Mononuclear cell (primary cell): ENCODE results near the gene FMNL2. TPM values are rescaled to one million over a fixed set of nuclear protein-coding genes. Genes with fewer than 3 reads are reported as not detected.

Experiments used
- H3K27me3 ChIP-seq: 2 replicates; pipeline ENCODE4 v1.6.0; 2011; ENCODE audit warnings: low read length, control low read depth; ENCODE audit not compliant: insufficient read depth
- H3K4me1 ChIP-seq: 2 replicates; pipeline ENCODE4 v1.5.1; 2011; ENCODE audit warnings: mild to moderate bottlenecking, low read length, control low read depth; ENCODE audit not compliant: insufficient read depth
- H3K4me3 ChIP-seq: 2 replicates; pipeline ENCODE4 v1.5.1; 2011; ENCODE audit warnings: mild to moderate bottlenecking, low read length, moderate library complexity
- H3K9me3 ChIP-seq: 2 replicates; pipeline ENCODE4 v1.5.1; 2011; ENCODE audit warnings: low read depth, mild to moderate bottlenecking, control low read depth, low read length
- total RNA-seq: library from RNA; depleted of rRNA; stranded (reverse); fragments of >200 nt; gene quantifications from one replicate; pipeline ENCODE4 v1.2.3, GENCODE V29; 2012

Gene FMNL2
- total RNA-seq, 1 donor = 1.2 TPM

- no peaks in the 10 kb centered on the region for H3K4me1 ChIP-seq
- H3K4me3 ChIP-seq = no peak overlapping the region
- no peaks in the 10 kb centered on the region for H3K27me3 ChIP-seq
- no peaks in the 10 kb centered on the region for H3K9me3 ChIP-seq
Observed at GRCh38 chr2:152603166-152603565, 268.2 kb downstream of the FMNL2 start.

DNA sequence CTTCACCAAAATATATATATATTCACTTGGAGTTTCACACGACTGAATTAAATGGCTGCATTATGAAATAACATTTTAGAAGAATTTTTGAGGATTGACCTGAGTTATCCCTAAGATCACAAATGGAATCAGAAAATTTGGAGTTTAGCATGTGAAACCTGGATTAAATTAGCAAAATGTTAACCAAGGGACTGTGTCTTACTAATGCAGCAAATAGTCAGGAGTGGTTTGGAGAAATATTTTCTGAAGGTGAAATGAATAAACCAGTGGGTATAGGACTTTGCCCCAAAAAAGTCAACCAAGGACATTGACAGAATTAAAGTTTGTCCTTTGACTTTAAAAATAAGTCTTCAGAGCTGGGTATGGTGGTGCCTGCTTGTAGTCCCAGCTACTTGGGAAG lies 271.1 kb downstream of the FMNL2 start:
- peaks cover 5% of the 10 kb centered on the region for H3K4me1 ChIP-seq
- no peaks in the 10 kb centered on the region for H3K9me3 ChIP-seq
- H3K27me3 ChIP-seq = no peaks in the 10 kb centered on the region
- no peak overlapping the region for H3K4me3 ChIP-seq

- Histone ChIP-seq H3K4me3 (no peak overlapping the region), H3K4me1 (peaks cover 12% of the 10 kb centered on the region), H3K9me3 (no peaks in the 10 kb centered on the region), H3K27me3 (no peaks in the 10 kb centered on the region)
Observed at GRCh38 chr2:152606941-152607340, 272.0 kb downstream of the FMNL2 start.

DNA sequence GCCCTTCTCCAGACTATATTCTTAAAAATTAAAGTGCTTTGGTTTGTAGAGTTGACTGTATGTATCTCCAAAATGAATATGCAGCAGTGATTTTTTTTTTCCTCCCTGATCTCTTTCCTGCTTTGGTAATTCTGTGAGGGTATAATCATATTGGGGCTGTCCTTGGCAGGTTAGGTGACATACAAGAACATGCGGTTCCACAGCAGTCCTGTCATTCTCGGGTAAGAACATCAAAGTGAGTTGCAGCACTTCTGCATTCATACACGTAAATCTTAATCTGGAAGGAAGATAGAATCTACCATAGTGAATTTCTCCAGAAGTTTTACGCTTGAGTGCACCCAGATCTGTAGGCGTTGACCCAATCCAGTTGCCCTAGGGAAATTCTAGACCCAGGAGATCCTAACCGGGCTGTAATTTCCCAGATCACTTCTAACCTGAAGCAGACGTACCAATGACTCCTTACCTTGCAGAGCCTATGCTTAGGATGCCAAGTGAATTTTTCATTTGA lies 272.9 kb downstream of the FMNL2 start:
- no peaks in the 10 kb centered on the region for H3K9me3 ChIP-seq
- H3K4me1 ChIP-seq = peaks cover 21% of the 10 kb centered on the region
- H3K4me3 ChIP-seq = no peak overlapping the region
- H3K27me3 ChIP-seq = no peaks in the 10 kb centered on the region

DNA sequence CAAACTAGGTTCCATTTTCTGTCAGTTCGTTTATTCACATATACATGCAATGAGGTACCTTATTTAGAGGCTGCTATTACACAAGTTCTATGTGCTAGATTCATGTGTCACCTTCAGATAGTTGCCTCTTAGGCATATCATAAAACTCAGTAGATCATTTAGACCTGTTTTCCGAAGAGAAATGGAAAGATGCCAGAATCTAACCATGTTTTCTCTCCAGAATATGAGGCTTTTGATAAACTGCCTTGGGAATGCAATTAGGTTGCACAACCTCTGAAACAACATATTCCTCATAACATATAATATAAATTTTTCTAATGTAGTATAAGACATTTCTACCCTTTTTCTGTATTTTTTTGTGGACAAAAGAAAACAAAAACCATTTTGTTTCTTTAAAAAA lies 274.2 kb downstream of the FMNL2 start:
- Histone ChIP-seq H3K4me3 (no peak overlapping the region), H3K27me3 (no peaks in the 10 kb centered on the region), H3K9me3 (no peaks in the 10 kb centered on the region), H3K4me1 (peaks cover 33% of the 10 kb centered on the region)

DNA sequence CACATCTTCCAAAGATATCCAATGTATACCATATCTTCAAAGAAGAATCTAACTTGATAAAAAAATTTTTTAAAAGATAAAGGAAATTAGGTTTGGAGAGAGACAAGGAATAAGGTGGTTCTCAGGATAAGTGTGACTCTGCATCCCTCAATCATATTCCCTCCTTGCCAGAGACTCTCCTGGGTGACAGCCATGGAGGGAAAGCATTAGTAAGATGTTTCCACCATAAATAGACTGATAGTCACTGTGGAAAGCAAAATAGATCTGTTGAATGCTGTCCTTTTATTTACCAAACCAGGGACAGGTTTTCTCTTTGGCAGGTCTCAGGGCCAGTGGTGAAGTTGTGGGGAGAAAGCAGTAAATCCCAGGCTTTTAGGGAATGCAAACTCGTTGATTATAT lies 274.7 kb downstream of the FMNL2 start:
- Histone ChIP-seq H3K9me3 (no peaks in the 10 kb centered on the region), H3K4me3 (no peak overlapping the region), H3K4me1 (peaks cover 33% of the 10 kb centered on the region), H3K27me3 (no peaks in the 10 kb centered on the region)

DNA sequence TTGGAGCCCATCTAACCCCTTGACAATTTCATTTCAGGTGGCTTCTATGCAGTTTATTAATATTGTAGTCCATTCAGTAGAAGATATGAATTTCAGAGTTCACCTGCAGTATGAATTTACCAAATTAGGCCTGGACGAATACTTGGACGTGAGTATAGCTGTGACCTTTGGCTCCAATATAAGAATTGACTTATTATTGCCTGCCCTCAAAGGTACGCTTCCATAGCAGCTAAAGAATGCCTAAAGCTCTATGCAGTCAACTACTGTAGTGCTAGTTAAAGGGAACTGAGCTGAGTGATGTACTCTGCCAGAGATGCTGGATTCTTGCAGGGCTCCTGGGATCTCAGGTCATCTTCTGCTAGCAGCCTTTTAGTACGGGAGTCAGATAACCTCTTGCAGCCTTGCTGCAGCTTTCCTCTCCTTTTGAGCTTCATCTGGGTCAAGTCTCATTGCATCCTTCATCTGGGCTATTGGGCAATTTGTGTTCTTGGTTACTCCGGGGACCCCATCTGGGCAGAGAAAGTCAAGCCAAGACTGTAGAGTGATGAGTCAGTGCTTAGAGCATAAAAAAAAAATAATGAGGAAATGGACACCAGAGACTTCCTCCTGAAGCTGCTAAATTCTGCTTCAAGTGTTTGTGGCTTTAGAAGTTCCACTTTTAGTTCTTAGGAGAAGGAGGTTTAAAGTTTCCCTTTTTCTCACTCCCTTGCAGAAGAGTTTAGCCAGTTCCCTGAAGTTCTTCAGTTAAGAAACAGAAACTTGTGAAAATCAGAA lies 276.7 kb downstream of the FMNL2 start:
- Histone ChIP-seq H3K4me1 (peaks cover 33% of the 10 kb centered on the region), H3K4me3 (peak overlapping the region; percentile 19), H3K9me3 (no peaks in the 10 kb centered on the region), H3K27me3 (no peaks in the 10 kb centered on the region)

DNA sequence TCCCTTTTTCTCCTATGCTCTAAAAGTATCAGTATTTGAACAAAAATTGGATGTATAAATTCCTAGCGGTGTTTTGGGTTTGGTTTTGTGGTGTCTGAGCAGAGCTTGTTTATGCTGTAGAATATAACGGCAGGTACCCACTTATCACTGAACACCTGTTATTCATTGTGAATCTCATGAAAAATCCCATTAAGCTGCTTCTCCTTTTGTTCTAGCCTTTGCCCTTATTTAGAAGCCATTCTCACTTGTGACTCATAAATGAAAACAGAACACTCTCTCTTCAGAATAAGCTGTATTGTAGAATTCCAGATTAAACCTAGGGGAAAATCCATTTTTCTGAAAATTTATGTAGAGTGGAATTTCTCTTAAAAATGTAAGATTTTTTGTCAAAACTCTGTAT lies 278.3 kb downstream of the FMNL2 start:
- Histone ChIP-seq H3K4me1 (peaks cover 35% of the 10 kb centered on the region), H3K4me3 (no peak overlapping the region), H3K9me3 (no peaks in the 10 kb centered on the region), H3K27me3 (no peaks in the 10 kb centered on the region)

GRCh38 chr2:152615177-152615576 lies 280.2 kb downstream of the FMNL2 start:
- Histone ChIP-seq H3K4me3 (no peak overlapping the region), H3K9me3 (no peaks in the 10 kb centered on the region), H3K27me3 (no peaks in the 10 kb centered on the region), H3K4me1 (peaks cover 40% of the 10 kb centered on the region)

- no peaks in the 10 kb centered on the region for H3K27me3 ChIP-seq
- H3K9me3 ChIP-seq = no peaks in the 10 kb centered on the region
- H3K4me3 ChIP-seq = no peak overlapping the region
- H3K4me1 ChIP-seq = peaks cover 22% of the 10 kb centered on the region
Observed at GRCh38 chr2:152617456-152618192, 282.6 kb downstream of the FMNL2 start.

GRCh38 chr2:152618193-152618564 lies 283.2 kb downstream of the FMNL2 start:
- H3K27me3 ChIP-seq = no peaks in the 10 kb centered on the region
- peaks cover 16% of the 10 kb centered on the region for H3K4me1 ChIP-seq
- H3K9me3 ChIP-seq = no peaks in the 10 kb centered on the region
- H3K4me3 ChIP-seq = no peak overlapping the region

GRCh38 chr2:152620208-152620607 lies 285.2 kb downstream of the FMNL2 start:
- H3K4me3 ChIP-seq = no peak overlapping the region
- H3K9me3 ChIP-seq = no peaks in the 10 kb centered on the region
- peaks cover 15% of the 10 kb centered on the region for H3K4me1 ChIP-seq
- no peaks in the 10 kb centered on the region for H3K27me3 ChIP-seq

DNA sequence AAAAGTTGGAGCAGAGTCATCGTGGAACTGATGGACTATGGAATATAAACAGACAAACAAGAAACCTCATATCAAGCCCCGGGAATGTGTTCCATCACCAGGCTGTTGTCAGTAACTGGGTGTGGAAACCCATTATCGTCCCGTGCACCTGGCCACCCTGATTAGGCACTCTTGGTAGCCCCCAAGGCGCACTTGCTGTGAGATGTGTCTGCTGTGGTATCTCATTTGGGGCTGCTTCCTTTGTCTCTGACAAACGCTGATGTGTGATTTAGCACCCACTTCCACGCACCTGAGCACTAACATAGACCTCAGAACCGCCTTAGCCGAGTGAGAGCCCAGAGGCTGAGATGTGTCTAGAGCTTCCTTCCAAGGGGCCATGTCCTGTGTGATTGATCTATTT lies 286.0 kb downstream of the FMNL2 start:
- no peaks in the 10 kb centered on the region for H3K9me3 ChIP-seq
- H3K4me1 ChIP-seq = peaks cover 15% of the 10 kb centered on the region
- H3K4me3 ChIP-seq = no peak overlapping the region
- no peaks in the 10 kb centered on the region for H3K27me3 ChIP-seq

- no peak overlapping the region for H3K4me3 ChIP-seq
- no peaks in the 10 kb centered on the region for H3K27me3 ChIP-seq
- H3K4me1 ChIP-seq = peaks cover 15% of the 10 kb centered on the region
- H3K9me3 ChIP-seq = no peaks in the 10 kb centered on the region
Observed at GRCh38 chr2:152622219-152622618, 287.2 kb downstream of the FMNL2 start.

DNA sequence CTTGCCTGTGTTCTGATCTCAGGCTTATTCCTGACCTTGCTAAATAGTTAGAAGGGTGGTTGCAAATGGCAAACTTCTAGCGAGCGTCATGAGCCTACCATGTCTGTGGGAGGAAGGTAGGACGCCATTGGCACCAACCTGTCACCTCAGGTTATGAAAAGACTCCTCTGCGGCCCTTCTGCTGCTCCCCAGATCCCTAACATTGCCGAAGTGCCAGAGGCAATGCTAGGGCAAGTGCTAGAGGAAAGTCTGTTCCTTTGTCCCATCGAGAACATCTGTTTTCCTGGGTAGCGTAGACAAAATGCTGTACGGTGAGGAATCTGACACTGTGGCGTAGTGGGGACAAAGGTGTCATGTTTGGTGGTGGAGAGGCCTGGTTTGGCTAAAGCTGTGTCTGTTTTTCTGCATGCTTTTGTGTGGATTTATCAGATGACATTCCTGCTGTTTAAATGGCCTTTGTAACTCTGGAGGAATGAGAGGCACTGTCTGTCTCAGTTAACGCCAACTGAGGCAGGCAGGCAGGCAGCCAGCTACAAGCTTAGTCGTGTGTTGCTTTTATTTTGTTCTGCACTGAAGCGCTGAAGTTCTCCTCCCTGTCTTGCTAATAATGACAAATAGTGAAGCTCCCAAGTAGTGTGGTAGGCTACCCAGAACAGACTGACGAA lies 288.2 kb downstream of the FMNL2 start:
- no peaks in the 10 kb centered on the region for H3K9me3 ChIP-seq
- peaks cover 13% of the 10 kb centered on the region for H3K4me1 ChIP-seq
- H3K4me3 ChIP-seq = no peak overlapping the region
- no peaks in the 10 kb centered on the region for H3K27me3 ChIP-seq
